ENCODE data around the gene DMXL2. TPM values are rescaled to one million over a fixed set of nuclear protein-coding genes. Genes with fewer than 3 reads are reported as not detected.
"Not testable (repeated sequence)": the region's sequence is repeated elsewhere in the genome, so short reads cannot be mapped to it uniquely, and the experiment has no call there.

DMXL2 gene
- total and polyA plus RNA-seq, 7 experiments from 2014 or later, result 1.1 to 58.3 (median 7.0) TPM

- DNase-seq, result no peak
- no peaks in the 10 kb centered on the region for H3K4me1 ChIP-seq (ENCODE audit: control insufficient read depth in 2 of 2, insufficient read depth in 2 of 2, low read length in 2 of 2)
- no peak overlapping the region for H3K27ac ChIP-seq (ENCODE audit: low read depth, low read length)
- no peak overlapping the region for H3K4me3 ChIP-seq (ENCODE audit: low read length)
- Mint-ChIP-seq H3K36me3 (peaks cover 1 to 30% (median 20%) of the 10 kb centered on the region in 5 donors), H3K9me3 (no peaks in the 10 kb centered on the region), H3K27ac (no peak overlapping the region), H3K27me3 (peaks cover 0 to 2% (median 0%) of the 10 kb centered on the region in 5 donors), H3K4me1 (no peaks in the 10 kb centered on the region), H3K4me3 (no peak overlapping the region)
- H3K9me3 ChIP-seq (ENCODE audit: control insufficient read depth in 2 of 3, low read length in 3 of 3), result no peaks in the 10 kb centered on the region
- H3K27me3 ChIP-seq (ENCODE audit: control insufficient read depth in 2 of 2, insufficient read depth in 2 of 2, low read length in 2 of 2), result no peaks in the 10 kb centered on the region
- H3K36me3 ChIP-seq (ENCODE audit: control insufficient read depth in 2 of 3, insufficient read depth in 3 of 3, low read length in 3 of 3), result peaks cover 0 to 2% (median 0%) of the 10 kb centered on the region in 3 experiments
- ChIA-PET POLR2A (no interaction called here), CTCF (no interaction called here)
- intact Hi-C loops (cut with micrococcal nuclease), result no loop called here
- ATAC-seq, result no peak
These were observed 161.8 kb downstream of the DMXL2 start for GRCh38 chr15:51460796-51461195.

- H3K4me3 Mint-ChIP-seq, result no peak overlapping the region
- DNase-seq (no peak), ATAC-seq (no peak)
- Histone ChIP-seq H3K9me3 (ENCODE audit: control insufficient read depth in 2 of 3, low read length in 3 of 3) (no peaks in the 10 kb centered on the region), H3K4me1 (ENCODE audit: control insufficient read depth in 2 of 2, insufficient read depth in 2 of 2, low read length in 2 of 2) (no peaks in the 10 kb centered on the region), H3K27ac (ENCODE audit: low read depth, low read length) (no peak overlapping the region), H3K36me3 (ENCODE audit: control insufficient read depth in 2 of 3, insufficient read depth in 3 of 3, low read length in 3 of 3) (no peaks in the 10 kb centered on the region), H3K4me3 (ENCODE audit: low read length) (no peak overlapping the region), H3K27me3 (ENCODE audit: control insufficient read depth in 2 of 2, insufficient read depth in 2 of 2, low read length in 2 of 2) (no peaks in the 10 kb centered on the region)
- CTCF ChIA-PET, result no interaction called here
- intact Hi-C loops (cut with micrococcal nuclease), result no loop called here
- no peaks in the 10 kb centered on the region for H3K9me3 Mint-ChIP-seq
- no peak overlapping the region for H3K27ac Mint-ChIP-seq
- POLR2A ChIA-PET, result no interaction called here
- H3K4me1 Mint-ChIP-seq, result no peaks in the 10 kb centered on the region
- peaks cover 0 to 43% (median 16%) of the 10 kb centered on the region in 5 donors for H3K36me3 Mint-ChIP-seq
- H3K27me3 Mint-ChIP-seq, result no peaks in the 10 kb centered on the region
These were observed 172.6 kb downstream of the DMXL2 start for GRCh38 chr15:51450001-51450400.

GRCh38 chr15:51448622-51449399 is 173.8 kb downstream of the DMXL2 start:
- H3K27me3 Mint-ChIP-seq, result no peaks in the 10 kb centered on the region
- no peak for DNase-seq
- no peak overlapping the region for H3K4me3 Mint-ChIP-seq
- H3K9me3 Mint-ChIP-seq, result no peaks in the 10 kb centered on the region
- H3K4me1 Mint-ChIP-seq, result no peaks in the 10 kb centered on the region
- no peaks in the 10 kb centered on the region for H3K4me1 ChIP-seq (ENCODE audit: control insufficient read depth in 2 of 2, insufficient read depth in 2 of 2, low read length in 2 of 2)
- no peaks in the 10 kb centered on the region for H3K27me3 ChIP-seq (ENCODE audit: control insufficient read depth in 2 of 2, insufficient read depth in 2 of 2, low read length in 2 of 2)
- no peak overlapping the region for H3K27ac ChIP-seq (ENCODE audit: low read depth, low read length)
- H3K27ac Mint-ChIP-seq, result no peak overlapping the region
- no peaks in the 10 kb centered on the region for H3K9me3 ChIP-seq (ENCODE audit: control insufficient read depth in 2 of 3, low read length in 3 of 3)
- H3K36me3 ChIP-seq (ENCODE audit: control insufficient read depth in 2 of 3, insufficient read depth in 3 of 3, low read length in 3 of 3), result no peaks in the 10 kb centered on the region
- no peak for ATAC-seq
- ChIA-PET CTCF (no interaction called here), POLR2A (no interaction called here)
- H3K4me3 ChIP-seq (ENCODE audit: low read length), result no peak overlapping the region
- intact Hi-C loops (cut with micrococcal nuclease), result no loop called here
- H3K36me3 Mint-ChIP-seq, result peaks cover 0 to 38% (median 16%) of the 10 kb centered on the region in 5 donors

- Mint-ChIP-seq H3K9me3 (no peaks in the 10 kb centered on the region), H3K4me1 (no peaks in the 10 kb centered on the region), H3K36me3 (peaks cover 0 to 34% (median 16%) of the 10 kb centered on the region in 5 donors), H3K4me3 (no peak overlapping the region), H3K27ac (no peak overlapping the region), H3K27me3 (no peaks in the 10 kb centered on the region)
- Histone ChIP-seq H3K27ac (ENCODE audit: low read depth, low read length) (no peak overlapping the region), H3K36me3 (ENCODE audit: control insufficient read depth in 2 of 3, insufficient read depth in 3 of 3, low read length in 3 of 3) (no peaks in the 10 kb centered on the region), H3K4me3 (ENCODE audit: low read length) (no peak overlapping the region), H3K27me3 (ENCODE audit: control insufficient read depth in 2 of 2, insufficient read depth in 2 of 2, low read length in 2 of 2) (no peaks in the 10 kb centered on the region), H3K4me1 (ENCODE audit: control insufficient read depth in 2 of 2, insufficient read depth in 2 of 2, low read length in 2 of 2) (no peaks in the 10 kb centered on the region), H3K9me3 (ENCODE audit: control insufficient read depth in 2 of 3, low read length in 3 of 3) (no peaks in the 10 kb centered on the region)
- no peak for DNase-seq
- POLR2A ChIA-PET, result no interaction called here
- intact Hi-C loops (cut with micrococcal nuclease), result no loop called here
- CTCF ChIA-PET, result no interaction called here
- ATAC-seq, result no peak
These were observed 174.5 kb downstream of the DMXL2 start for GRCh38 chr15:51447855-51448621.

GRCh38 chr15:51446029-51446744 is 176.4 kb downstream of the DMXL2 start:
- H3K27ac ChIP-seq (ENCODE audit: low read depth, low read length); H3K4me1 Mint-ChIP-seq; H3K27me3 Mint-ChIP-seq; H3K9me3 Mint-ChIP-seq; POLR2A ChIA-PET; CTCF ChIA-PET; H3K27ac Mint-ChIP-seq; H3K4me1 ChIP-seq (ENCODE audit: control insufficient read depth in 2 of 2, insufficient read depth in 2 of 2, low read length in 2 of 2); H3K4me3 Mint-ChIP-seq; ATAC-seq; H3K4me3 ChIP-seq (ENCODE audit: low read length); intact Hi-C loops (cut with micrococcal nuclease); H3K9me3 ChIP-seq (ENCODE audit: control insufficient read depth in 2 of 3, low read length in 3 of 3); DNase-seq; H3K27me3 ChIP-seq (ENCODE audit: control insufficient read depth in 2 of 2, insufficient read depth in 2 of 2, low read length in 2 of 2); H3K36me3 ChIP-seq (ENCODE audit: control insufficient read depth in 2 of 3, insufficient read depth in 3 of 3, low read length in 3 of 3): not testable (repeated sequence)
- H3K36me3 Mint-ChIP-seq, result peaks cover 0 to 23% (median 10%) of the 10 kb centered on the region in 5 donors

- no peaks in the 10 kb centered on the region for H3K9me3 ChIP-seq (ENCODE audit: control insufficient read depth in 2 of 3, low read length in 3 of 3)
- no peaks in the 10 kb centered on the region for H3K4me1 ChIP-seq (ENCODE audit: control insufficient read depth in 2 of 2, insufficient read depth in 2 of 2, low read length in 2 of 2)
- DNase-seq, result no peak
- CTCF ChIA-PET, result no interaction called here
- no peaks in the 10 kb centered on the region for H3K36me3 ChIP-seq (ENCODE audit: control insufficient read depth in 2 of 3, insufficient read depth in 3 of 3, low read length in 3 of 3)
- ATAC-seq, result no peak
- peaks cover 0 to 13% (median 5%) of the 10 kb centered on the region in 5 donors for H3K36me3 Mint-ChIP-seq
- intact Hi-C loops (cut with micrococcal nuclease), result no loop called here
- H3K4me3 Mint-ChIP-seq, result no peak overlapping the region
- H3K27ac ChIP-seq (ENCODE audit: low read depth, low read length), result no peak overlapping the region
- H3K27me3 Mint-ChIP-seq, result peaks cover 0 to 8% (median 0%) of the 10 kb centered on the region in 5 donors
- H3K27ac Mint-ChIP-seq, result no peak overlapping the region
- H3K4me1 Mint-ChIP-seq, result no peaks in the 10 kb centered on the region
- no peaks in the 10 kb centered on the region for H3K27me3 ChIP-seq (ENCODE audit: control insufficient read depth in 2 of 2, insufficient read depth in 2 of 2, low read length in 2 of 2)
- POLR2A ChIA-PET, result no interaction called here
- no peaks in the 10 kb centered on the region for H3K9me3 Mint-ChIP-seq
- no peak overlapping the region for H3K4me3 ChIP-seq (ENCODE audit: low read length)
These were observed 177.8 kb downstream of the DMXL2 start for GRCh38 chr15:51444807-51445206.

Measured in naive thymus-derived CD4-positive, alpha-beta T cell (primary cell).